ENCODE results near the gene DNLZ. TPM values are rescaled to one million over a fixed set of nuclear protein-coding genes. Genes with fewer than 3 reads are reported as not detected.

Gene DNLZ
- total and polyA plus RNA-seq, 2 donors (not counting 3 experiments of a cell fraction or from before 2014, with no cell fraction given): 26.9 to 38.4 TPM

GRCh38 chr9:136358016-136358415, 5.5 kb downstream of the DNLZ start:
- H4K20me1 ChIP-seq (replicated peaks; ENCODE audit: control insufficient read depth, extremely low read depth, insufficient read depth, low read length): no peaks in the 10 kb centered on the region
- intact Hi-C loops (cut with micrococcal nuclease): no loop called here
- no peaks in the 10 kb centered on the region for H3K9me3 ChIP-seq (replicated peaks; ENCODE audit: control insufficient read depth, insufficient read depth, low read length)
- peaks cover 0 to 5% of the 10 kb centered on the region in 2 experiments for H3K36me3 ChIP-seq (ENCODE audit: control insufficient read depth in 2 of 2, extremely low read depth in 1 of 2, insufficient read depth in 2 of 2, low read length in 2 of 2)
- no peak for TF ChIP-seq GATA2 (IDR thresholded peaks at IDR 0.05; ENCODE audit: insufficient read depth, insufficient read length, low read depth, low read length)
- TF ChIP-seq CTCF (IDR thresholded peaks at IDR 0.05; ENCODE audit: extremely low read depth in 1 of 2, insufficient read depth in 1 of 2, low read depth in 1 of 2, low read length in 2 of 2): no peak
- TF ChIP-seq POLR2AphosphoS5 (IDR thresholded peaks at IDR 0.05; ENCODE audit: insufficient read depth, low read depth, low read length): no peak
- H3K79me2 ChIP-seq (ENCODE audit: control insufficient read depth, insufficient read depth, low read length): peaks cover 3% of the 10 kb centered on the region
- H3K9ac ChIP-seq (replicated peaks; ENCODE audit: extremely low read depth, insufficient read depth, low read length): no peak overlapping the region
- H3K27ac ChIP-seq (ENCODE audit: insufficient read depth, low read depth, low read length): no peak overlapping the region
- no peaks in the 10 kb centered on the region for H3K27me3 ChIP-seq (ENCODE audit: control insufficient read depth in 2 of 2, insufficient read depth in 2 of 2, low read length in 2 of 2)
- DNase-seq (ENCODE audit: low read depth, low spot score) (no peak), FAIRE-seq (no peak)
- no TSS peak for BruUV-seq (replicated peaks)
- H3K4me3 ChIP-seq (replicated peaks in 1 of 3; ENCODE audit: insufficient read depth in 1 of 3, low read depth in 1 of 3, low read length in 3 of 3): no peak overlapping the region
- no peak overlapping the region for H3K4me2 ChIP-seq (ENCODE audit: insufficient read depth, low read length)
- ChIA-PET CTCF (interaction anchor here (1.1 kb wide), 1 partner anchor 13 kb away, joined by 3 read pairs; no protein-coding TSS in a partner anchor), POLR2A (no interaction called here)
- dilution Hi-C loops (cut with MboI; ENCODE audit: extremely low pct_ligation_motif_present, low sequenced_read_pairs): no loop called here
- peaks cover 4% of the 10 kb centered on the region for H3K4me1 ChIP-seq (ENCODE audit: control insufficient read depth, extremely low read depth, insufficient read depth, low read length)
- no peaks in the 10 kb centered on the region for H3K9me1 ChIP-seq (replicated peaks; ENCODE audit: control insufficient read depth, extremely low read depth, insufficient read depth, low read length)
- H2AFZ ChIP-seq (ENCODE audit: low read depth, low read length): no peak overlapping the region

- H4K20me1 ChIP-seq (replicated peaks; ENCODE audit: control insufficient read depth, extremely low read depth, insufficient read depth, low read length): no peaks in the 10 kb centered on the region
- no peak overlapping the region for H2AFZ ChIP-seq (ENCODE audit: low read depth, low read length)
- no peak overlapping the region for H3K27ac ChIP-seq (ENCODE audit: insufficient read depth, low read depth, low read length)
- no peaks in the 10 kb centered on the region for H3K27me3 ChIP-seq (ENCODE audit: control insufficient read depth in 2 of 2, insufficient read depth in 2 of 2, low read length in 2 of 2)
- ChIA-PET CTCF (interaction anchor here (0.9 to 1.1 kb wide), 2 partner anchors 9 to 12 kb away, joined by 3 read pairs; no protein-coding TSS in a partner anchor), POLR2A (no interaction called here)
- no peaks in the 10 kb centered on the region for H3K9me1 ChIP-seq (replicated peaks; ENCODE audit: control insufficient read depth, extremely low read depth, insufficient read depth, low read length)
- no peaks in the 10 kb centered on the region for H3K79me2 ChIP-seq (ENCODE audit: control insufficient read depth, insufficient read depth, low read length)
- BruUV-seq (replicated peaks): no TSS peak
- H3K4me1 ChIP-seq (ENCODE audit: control insufficient read depth, extremely low read depth, insufficient read depth, low read length): no peaks in the 10 kb centered on the region
- intact Hi-C loops (cut with micrococcal nuclease): no loop called here
- no peak overlapping the region for H3K4me2 ChIP-seq (ENCODE audit: insufficient read depth, low read length)
- DNase-seq (ENCODE audit: low read depth, low spot score) (no peak), FAIRE-seq (no peak)
- H3K4me3 ChIP-seq (replicated peaks in 1 of 3; ENCODE audit: insufficient read depth in 1 of 3, low read depth in 1 of 3, low read length in 3 of 3): no peak overlapping the region
- peaks cover 0 to 5% of the 10 kb centered on the region in 2 experiments for H3K36me3 ChIP-seq (ENCODE audit: control insufficient read depth in 2 of 2, extremely low read depth in 1 of 2, insufficient read depth in 2 of 2, low read length in 2 of 2)
- dilution Hi-C loops (cut with MboI; ENCODE audit: extremely low pct_ligation_motif_present, low sequenced_read_pairs): no loop called here
- no peak for TF ChIP-seq EZH2 (IDR thresholded peaks at IDR 0.05; ENCODE audit: borderline replicate concordance, low read depth, low read length, severe bottlenecking)
- TF ChIP-seq FOS (IDR thresholded peaks at IDR 0.05; ENCODE audit: borderline replicate concordance, insufficient read depth, low read length): no peak
- TF ChIP-seq JUN (IDR thresholded peaks at IDR 0.05; ENCODE audit: borderline replicate concordance, insufficient read depth, insufficient read length, low read depth): no peak
- TF ChIP-seq MAX (IDR thresholded peaks at IDR 0.05; ENCODE audit: insufficient read depth, insufficient read length): no peak
- no peak for TF ChIP-seq GATA2 (IDR thresholded peaks at IDR 0.05; ENCODE audit: insufficient read depth, insufficient read length, low read depth, low read length)
- TF ChIP-seq MYC (IDR thresholded peaks at IDR 0.05; ENCODE audit: low read depth, low read length): no peak
- TF ChIP-seq POLR2AphosphoS5 (IDR thresholded peaks at IDR 0.05; ENCODE audit: insufficient read depth, low read depth, low read length): no peak
- TF ChIP-seq POLR2A (IDR thresholded peaks at IDR 0.05; ENCODE audit: low read depth, low read length): no peak
- no peak for TF ChIP-seq CTCF (IDR thresholded peaks at IDR 0.05; ENCODE audit: extremely low read depth in 1 of 2, insufficient read depth in 1 of 2, low read depth in 1 of 2, low read length in 2 of 2)
- H3K9me3 ChIP-seq (replicated peaks; ENCODE audit: control insufficient read depth, insufficient read depth, low read length): no peaks in the 10 kb centered on the region
- H3K9ac ChIP-seq (replicated peaks; ENCODE audit: extremely low read depth, insufficient read depth, low read length): no peak overlapping the region
These were observed 6.3 kb downstream of the DNLZ start for GRCh38 chr9:136357202-136357725.

All from endothelial cell of umbilical vein (primary cell).